IMR-90 (cell line): ENCODE results near the gene TSEN54. TPM values are rescaled to one million over a fixed set of nuclear protein-coding genes. Genes with fewer than 3 reads are reported as not detected.

ENCODE experiments used
- ATAC-seq: fragments of 200-7000 bp; cut with Tn5 transposase; 2 replicates; pipeline ENCODE4 v1.9.1; 2020; ENCODE audit warnings: low read depth, mild to moderate bottlenecking, moderate library complexity
- BruUV-seq: library from RNA; stranded (reverse); fragments of 400-500 nt; replicated peaks from 2 replicates; lab custom pipeline; 2021; lab: Mats Ljungman, UMichigan
- CTCF ChIA-PET: fragments of 300-600 bp; formaldehyde crosslinking; extraction: SDS; loops from one replicate; lab custom pipeline; 2021; ENCODE audit warnings: antibody characterized with exemption; lab: Yijun Ruan, JAX
- POLR2A ChIA-PET: fragments of 300-600 bp; sonication (Branson Sonifier 250); formaldehyde crosslinking; loops from one replicate; lab custom pipeline; 2022; ENCODE audit warnings: antibody characterized with exemption; ENCODE audit not compliant: unreplicated experiment; lab: Charles Lee
- DNase-seq: peaks from one replicate; pipeline ENCODE4 v3.0.0; 2013
- H2AFZ ChIP-seq: replicated peaks from 2 replicates; pipeline ENCODE3; 2013; ENCODE audit warnings: low read length, mild to moderate bottlenecking; ENCODE audit not compliant: poor library complexity
- H2AK5ac ChIP-seq: 2 replicates; pipeline ENCODE4 v1.6.1; 2013; ENCODE audit warnings: low read depth, low read length, inconsistent platforms
- H2AK9ac ChIP-seq: replicated peaks from 2 replicates; pipeline ENCODE3; 2013; ENCODE audit warnings: mild to moderate bottlenecking, low read depth, low read length, moderate library complexity; ENCODE audit not compliant: poor library complexity
- H2BK120ac ChIP-seq: 2 replicates; pipeline ENCODE4 v1.6.1; 2013; ENCODE audit warnings: low read depth, low read length, inconsistent platforms
- H2BK15ac ChIP-seq: 3 replicates; pipeline ENCODE4 v1.6.1; 2013; ENCODE audit warnings: low read depth, low read length, inconsistent platforms
- H2BK20ac ChIP-seq: 2 replicates; pipeline ENCODE4 v1.6.1; 2013; ENCODE audit warnings: low read depth, mild to moderate bottlenecking, inconsistent platforms, low read length, moderate library complexity
- H2BK5ac ChIP-seq: 2 replicates; pipeline ENCODE4 v1.6.1; 2013; ENCODE audit warnings: mild to moderate bottlenecking, low read depth, low read length, inconsistent platforms; ENCODE audit not compliant: poor library complexity, severe bottlenecking
- H3K14ac ChIP-seq: replicated peaks from 2 replicates; pipeline ENCODE4 v1.6.1; 2013; ENCODE audit warnings: low read depth, low read length, inconsistent platforms
- H3K18ac ChIP-seq: 2 replicates; pipeline ENCODE4 v1.6.1; 2013; ENCODE audit warnings: low read depth, low read length, control low read depth
- H3K23ac ChIP-seq: 2 replicates; pipeline ENCODE4 v1.6.1; 2013; ENCODE audit warnings: low read depth, low read length, inconsistent platforms
- H3K27ac ChIP-seq: 2 replicates; pipeline ENCODE4 v1.5.1; 2013; ENCODE audit warnings: mild to moderate bottlenecking, control low read depth, low read length; ENCODE audit not compliant: insufficient read depth
- H3K27me3 ChIP-seq: 2 replicates; pipeline ENCODE4 v1.6.1; 2013; ENCODE audit warnings: low read length; ENCODE audit not compliant: control insufficient read depth, insufficient read depth
- H3K36me3 ChIP-seq: 2 replicates; pipeline ENCODE4 v1.6.1; 2013; ENCODE audit warnings: low read length, mixed read lengths; ENCODE audit not compliant: control insufficient read depth, insufficient read depth
- H3K4ac ChIP-seq: 2 replicates; pipeline ENCODE4 v1.6.1; 2013; ENCODE audit warnings: low read depth, low read length, inconsistent platforms
- H3K4me1 ChIP-seq: 2 replicates; pipeline ENCODE4 v1.6.1; 2013; ENCODE audit warnings: low read length, mixed read lengths; ENCODE audit not compliant: control insufficient read depth, insufficient read depth
- H3K4me2 ChIP-seq: 2 replicates; pipeline ENCODE4 v1.6.1; 2013; ENCODE audit warnings: low read depth, mild to moderate bottlenecking, control low read depth, low read length, moderate library complexity
- H3K4me3 ChIP-seq: 2 replicates; pipeline ENCODE4 v1.5.1; 2013; ENCODE audit warnings: low read depth, mild to moderate bottlenecking, control low read depth, low read length, moderate library complexity; ENCODE audit not compliant: insufficient read depth
- H3K56ac ChIP-seq: 2 replicates; pipeline ENCODE4 v1.6.1; 2013; ENCODE audit warnings: low read length, inconsistent platforms; ENCODE audit not compliant: insufficient read depth; ENCODE audit errors: extremely low read depth
- H3K79me1 ChIP-seq, 2 experiments: 2 replicates each; pipeline ENCODE4 v1.6.1; 2013; ENCODE audit warnings: low read length in 2 of 2, inconsistent platforms in 1 of 2, low read depth in 1 of 2
- H3K9ac ChIP-seq: 2 replicates; pipeline ENCODE4 v1.6.1; 2013; ENCODE audit warnings: low read depth, low read length, control low read depth
- H3K9me1 ChIP-seq: 2 replicates; pipeline ENCODE4 v1.6.1; 2013; ENCODE audit warnings: low read length, inconsistent platforms; ENCODE audit not compliant: insufficient read depth
- H3K9me3 ChIP-seq: 2 replicates; pipeline ENCODE4 v1.6.1; 2013; ENCODE audit warnings: low read length; ENCODE audit not compliant: control insufficient read depth, insufficient read depth
- H4K20me1 ChIP-seq: 2 replicates; pipeline ENCODE4 v1.6.1; 2013; ENCODE audit warnings: low read length, inconsistent platforms; ENCODE audit not compliant: insufficient read depth
- H4K5ac ChIP-seq: 2 replicates; pipeline ENCODE4 v1.6.1; 2013; ENCODE audit warnings: mild to moderate bottlenecking, low read depth, low read length, control low read depth
- H4K8ac ChIP-seq, 2 experiments: 2 replicates each; pipeline ENCODE4 v1.6.1; 2013; ENCODE audit warnings: low read depth in 2 of 2, low read length in 2 of 2, control low read depth in 1 of 2, inconsistent platforms in 1 of 2
- H4K91ac ChIP-seq: 2 replicates; pipeline ENCODE4 v1.6.1; 2013; ENCODE audit warnings: low read depth, low read length, inconsistent platforms; ENCODE audit not compliant: insufficient read depth
- CEBPB ChIP-seq: IDR thresholded peaks from 2 replicates; pipeline ENCODE4 v1.6.1; 2012; ENCODE audit warnings: low read depth, low read length, improper control_type of control experiment
- FOS ChIP-seq: fragments of 150-350 bp; IDR thresholded peaks from 2 replicates; pipeline ENCODE4 v1.6.1; 2016; ENCODE audit warnings: low read depth, low read length
- MAZ ChIP-seq: IDR thresholded peaks from 2 replicates; pipeline ENCODE4 v1.6.1; 2012; ENCODE audit warnings: low read depth, mild to moderate bottlenecking, low read length, improper control_type of control experiment, moderate library complexity, borderline replicate concordance
- MXI1 ChIP-seq: IDR thresholded peaks from 2 replicates; pipeline ENCODE4 v1.6.1; 2012; ENCODE audit warnings: low read depth, mild to moderate bottlenecking, low read length, moderate library complexity, borderline replicate concordance
- NFE2L2 ChIP-seq: fragments of 150-350 bp; IDR thresholded peaks from 2 replicates; pipeline ENCODE4 v1.6.1; 2016; ENCODE audit warnings: low read depth, mild to moderate bottlenecking, low read length
- POLR2A ChIP-seq: IDR thresholded peaks from 2 replicates; pipeline ENCODE4 v1.6.1; 2012; ENCODE audit warnings: mild to moderate bottlenecking, low read depth, low read length
- RFX5 ChIP-seq: IDR thresholded peaks from 2 replicates; pipeline ENCODE4 v1.8.0; 2012; ENCODE audit warnings: low read depth, mild to moderate bottlenecking, low read length, moderate library complexity
- WGBS, 2 experiments: methylation state at CpG; one replicate each; pipeline versions ENCODE4 v1.1.5 to v1.1.7; 2013; ENCODE audit warnings: missing lambda C conversion rate in 2 of 2; ENCODE audit not compliant: insufficient read length in 1 of 2; ENCODE audit errors: extremely low coverage in 2 of 2; 5-methylcytosine and 5-hydroxymethylcytosine counted together
- dilution Hi-C: fragments of 300-500 bp; cut with HindIII; formaldehyde crosslinking; loops from one replicate; pipeline ENCODE4 v1.14.3; 2018; ENCODE audit warnings: low sequenced_read_pairs; ENCODE audit not compliant: unreplicated experiment
- in situ Hi-C: fragments of 300-500 bp; cut with MboI; formaldehyde crosslinking; loops from 3 replicates; pipeline ENCODE4 v1.14.3; 2019; ENCODE audit warnings: low sequenced_read_pairs, inconsistent platforms, mixed read lengths
- intact Hi-C: fragments of 100-400 bp; cut with micrococcal nuclease; formaldehyde crosslinking; loops from 2 replicates; pipeline ENCODE4 v1.10.0; 2022
- polyA plus RNA-seq, 3 experiments: library from polyadenylated mRNA; depleted of rRNA; stranded (reverse); fragments of >200 nt; gene quantifications; 2 replicates each; pipeline ENCODE4 v1.2.3, GENCODE V29; 2012; ENCODE audit warnings: low replicate concordance in 1 of 3
- total RNA-seq: library from RNA; depleted of rRNA; stranded (reverse); fragments of >200 nt; gene quantifications from 2 replicates; pipeline ENCODE4 v1.2.3, GENCODE V29; 2012
- TF ChIP-seq, protein P1 (sequence below): conservative IDR thresholded peaks from 2 replicates; pipeline ENCODE4 v1.5.1; 2012; ENCODE audit warnings: mild to moderate bottlenecking, low read depth, low read length, improper control_type of control experiment
- TF ChIP-seq, protein P2 (sequence below): fragments of 150-350 bp; IDR thresholded peaks from 2 replicates; pipeline ENCODE4 v1.6.1; 2017; ENCODE audit warnings: mild to moderate bottlenecking, antibody characterized with exemption, low read length, low read depth

TSEN54 gene
- total and polyA plus RNA-seq, 2 of the 4 experiments (the other 2 are of a cell fraction) = 7.2 to 14.9 TPM

DNA sequence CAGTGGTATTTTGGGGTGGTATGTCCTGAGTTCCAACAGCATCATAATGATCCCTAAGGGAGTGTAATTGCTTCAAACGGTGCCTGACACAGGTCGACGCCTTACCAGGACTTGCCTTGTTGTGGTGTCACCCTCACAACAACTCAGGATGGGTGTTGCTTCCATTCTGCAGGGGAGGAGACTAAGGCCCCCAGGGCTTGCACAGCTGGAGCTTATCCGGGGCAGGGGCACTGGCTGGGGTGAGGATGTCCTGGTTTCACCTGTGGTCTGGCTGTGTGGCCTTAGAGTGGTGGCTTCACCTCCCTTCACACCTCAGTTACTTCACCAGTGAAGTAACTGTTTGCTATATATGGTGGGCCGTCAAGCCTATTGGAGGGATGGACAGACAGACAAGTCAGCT lies 32.5 kb downstream of the TSEN54 start:
- H3K14ac ChIP-seq = no peak overlapping the region
- BruUV-seq = no TSS peak
- H3K4me3 ChIP-seq = no peak overlapping the region
- no peaks in the 10 kb centered on the region for H3K9me3 ChIP-seq
- H3K79me1 ChIP-seq = no peaks in the 10 kb centered on the region
- no peak overlapping the region for H2BK15ac ChIP-seq
- no peak overlapping the region for H2BK20ac ChIP-seq
- dilution Hi-C loops = no loop called here
- no peak overlapping the region for H4K91ac ChIP-seq
- TF ChIP-seq, protein P1, sequence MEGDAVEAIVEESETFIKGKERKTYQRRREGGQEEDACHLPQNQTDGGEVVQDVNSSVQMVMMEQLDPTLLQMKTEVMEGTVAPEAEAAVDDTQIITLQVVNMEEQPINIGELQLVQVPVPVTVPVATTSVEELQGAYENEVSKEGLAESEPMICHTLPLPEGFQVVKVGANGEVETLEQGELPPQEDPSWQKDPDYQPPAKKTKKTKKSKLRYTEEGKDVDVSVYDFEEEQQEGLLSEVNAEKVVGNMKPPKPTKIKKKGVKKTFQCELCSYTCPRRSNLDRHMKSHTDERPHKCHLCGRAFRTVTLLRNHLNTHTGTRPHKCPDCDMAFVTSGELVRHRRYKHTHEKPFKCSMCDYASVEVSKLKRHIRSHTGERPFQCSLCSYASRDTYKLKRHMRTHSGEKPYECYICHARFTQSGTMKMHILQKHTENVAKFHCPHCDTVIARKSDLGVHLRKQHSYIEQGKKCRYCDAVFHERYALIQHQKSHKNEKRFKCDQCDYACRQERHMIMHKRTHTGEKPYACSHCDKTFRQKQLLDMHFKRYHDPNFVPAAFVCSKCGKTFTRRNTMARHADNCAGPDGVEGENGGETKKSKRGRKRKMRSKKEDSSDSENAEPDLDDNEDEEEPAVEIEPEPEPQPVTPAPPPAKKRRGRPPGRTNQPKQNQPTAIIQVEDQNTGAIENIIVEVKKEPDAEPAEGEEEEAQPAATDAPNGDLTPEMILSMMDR = no peak
- no peak for TF ChIP-seq MAZ
- no peak for TF ChIP-seq POLR2A
- no peak for TF ChIP-seq CEBPB
- TF ChIP-seq FOS = no peak
- no peak for TF ChIP-seq NFE2L2
- no peak for TF ChIP-seq MXI1
- TF ChIP-seq, protein P2, sequence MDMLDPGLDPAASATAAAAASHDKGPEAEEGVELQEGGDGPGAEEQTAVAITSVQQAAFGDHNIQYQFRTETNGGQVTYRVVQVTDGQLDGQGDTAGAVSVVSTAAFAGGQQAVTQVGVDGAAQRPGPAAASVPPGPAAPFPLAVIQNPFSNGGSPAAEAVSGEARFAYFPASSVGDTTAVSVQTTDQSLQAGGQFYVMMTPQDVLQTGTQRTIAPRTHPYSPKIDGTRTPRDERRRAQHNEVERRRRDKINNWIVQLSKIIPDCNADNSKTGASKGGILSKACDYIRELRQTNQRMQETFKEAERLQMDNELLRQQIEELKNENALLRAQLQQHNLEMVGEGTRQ = no peak
- TF ChIP-seq RFX5 = no peak
- POLR2A ChIA-PET = no interaction called here
- H2AK9ac ChIP-seq = no peak overlapping the region
- H3K4me2 ChIP-seq = no peak overlapping the region
- CTCF ChIA-PET = no interaction called here
- H2AFZ ChIP-seq = no peak overlapping the region
- DNase-seq (no peak), ATAC-seq (no peak)
- H3K4ac ChIP-seq = no peak overlapping the region
- H3K56ac ChIP-seq = no peak overlapping the region
- H2AK5ac ChIP-seq = no peak overlapping the region
- no peak overlapping the region for H3K23ac ChIP-seq
- no CpG with 5 or more reads among the region's 5 CpGs for WGBS, 2 experiments
- no peaks in the 10 kb centered on the region for H4K20me1 ChIP-seq
- no peak overlapping the region for H3K27ac ChIP-seq
- no peak overlapping the region for H2BK120ac ChIP-seq
- H2BK5ac ChIP-seq = no peak overlapping the region
- in situ Hi-C loops = no loop called here
- H3K36me3 ChIP-seq = no peaks in the 10 kb centered on the region
- H3K18ac ChIP-seq = no peak overlapping the region
- H3K27me3 ChIP-seq = peaks cover 36% of the 10 kb centered on the region
- H3K4me1 ChIP-seq = peaks cover 11% of the 10 kb centered on the region
- H4K5ac ChIP-seq = no peak overlapping the region
- H3K9ac ChIP-seq = no peak overlapping the region
- intact Hi-C loops = no loop called here
- H3K9me1 ChIP-seq = peaks cover 11% of the 10 kb centered on the region; the same call in 1 of the 2 replicates
- no peak overlapping the region for H4K8ac ChIP-seq
